WERI-Rb-1 (cell line): ENCODE measurements around the gene TCIRG1.

Source experiments
- DNase-seq: peaks from one replicate; pipeline ENCODE4 v3.0.0-alpha.2; 2020
- H3K27ac ChIP-seq: fragments of 250-450 bp; sonication (Bioruptor Pico); 2 replicates; pipeline ENCODE4 v1.5.1; 2020; ENCODE audit warnings: mild to moderate bottlenecking, moderate library complexity
- H3K27me3 ChIP-seq: fragments of 250-450 bp; sonication (Bioruptor Pico); 2 replicates; pipeline ENCODE4 v1.5.1; 2021; ENCODE audit warnings: mild to moderate bottlenecking, low read depth, moderate library complexity; ENCODE audit not compliant: insufficient read depth, severe bottlenecking
- H3K36me3 ChIP-seq: fragments of 250-450 bp; sonication (Bioruptor Pico); 2 replicates; pipeline ENCODE4 v1.5.1; 2020; ENCODE audit warnings: mild to moderate bottlenecking, moderate library complexity
- H3K4me3 ChIP-seq: 2 replicates; pipeline ENCODE4 v1.5.1; 2011; ENCODE audit warnings: low read depth, mild to moderate bottlenecking, control low read depth, low read length
- H3K9me3 ChIP-seq: fragments of 250-450 bp; sonication (Bioruptor Pico); 2 replicates; pipeline ENCODE4 v1.5.1; 2021; ENCODE audit warnings: mild to moderate bottlenecking, moderate library complexity; ENCODE audit not compliant: severe bottlenecking
- TF ChIP-seq, protein P1 (sequence below): IDR thresholded peaks from 2 replicates; pipeline ENCODE4 v1.5.1; 2011; ENCODE audit warnings: low read depth, mild to moderate bottlenecking, control low read depth, inconsistent platforms, low read length

TCIRG1 gene

DNA sequence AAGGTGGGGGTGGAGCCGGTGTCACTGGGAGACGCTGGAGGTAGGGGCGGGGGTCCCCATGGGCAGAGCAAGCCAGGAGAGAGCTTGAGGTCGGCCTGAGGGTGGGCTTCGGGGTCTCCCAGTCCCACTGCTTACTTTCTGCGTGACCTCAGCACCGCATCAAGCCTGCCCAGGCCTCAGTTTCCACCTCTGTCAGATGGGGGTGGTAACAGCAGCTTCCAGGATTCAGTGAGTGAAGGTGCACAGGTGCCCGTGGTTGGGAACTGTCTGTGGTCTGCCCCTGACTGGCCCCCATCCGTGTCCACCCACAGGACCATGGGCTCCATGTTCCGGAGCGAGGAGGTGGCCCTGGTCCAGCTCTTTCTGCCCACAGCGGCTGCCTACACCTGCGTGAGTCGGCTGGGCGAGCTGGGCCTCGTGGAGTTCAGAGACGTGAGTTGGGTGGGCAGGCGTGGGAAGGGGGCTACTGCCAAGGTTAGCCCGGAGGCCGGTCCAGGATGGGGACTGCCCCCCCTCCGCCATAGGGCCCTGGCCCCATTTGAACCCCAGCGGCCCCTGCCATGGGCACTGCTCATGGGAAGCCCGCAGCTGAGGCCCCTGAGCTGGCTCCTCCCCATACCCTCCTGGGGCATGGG, 2.2 kb downstream of the TCIRG1 start:
- Histone ChIP-seq H3K9me3 (no peaks in the 10 kb centered on the region), H3K27me3 (no peaks in the 10 kb centered on the region), H3K36me3 (no peaks in the 10 kb centered on the region), H3K4me3 (no peak overlapping the region), H3K27ac (peak overlapping the region; percentile 79)
- TF ChIP-seq, protein P1, sequence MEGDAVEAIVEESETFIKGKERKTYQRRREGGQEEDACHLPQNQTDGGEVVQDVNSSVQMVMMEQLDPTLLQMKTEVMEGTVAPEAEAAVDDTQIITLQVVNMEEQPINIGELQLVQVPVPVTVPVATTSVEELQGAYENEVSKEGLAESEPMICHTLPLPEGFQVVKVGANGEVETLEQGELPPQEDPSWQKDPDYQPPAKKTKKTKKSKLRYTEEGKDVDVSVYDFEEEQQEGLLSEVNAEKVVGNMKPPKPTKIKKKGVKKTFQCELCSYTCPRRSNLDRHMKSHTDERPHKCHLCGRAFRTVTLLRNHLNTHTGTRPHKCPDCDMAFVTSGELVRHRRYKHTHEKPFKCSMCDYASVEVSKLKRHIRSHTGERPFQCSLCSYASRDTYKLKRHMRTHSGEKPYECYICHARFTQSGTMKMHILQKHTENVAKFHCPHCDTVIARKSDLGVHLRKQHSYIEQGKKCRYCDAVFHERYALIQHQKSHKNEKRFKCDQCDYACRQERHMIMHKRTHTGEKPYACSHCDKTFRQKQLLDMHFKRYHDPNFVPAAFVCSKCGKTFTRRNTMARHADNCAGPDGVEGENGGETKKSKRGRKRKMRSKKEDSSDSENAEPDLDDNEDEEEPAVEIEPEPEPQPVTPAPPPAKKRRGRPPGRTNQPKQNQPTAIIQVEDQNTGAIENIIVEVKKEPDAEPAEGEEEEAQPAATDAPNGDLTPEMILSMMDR = no peak
- no peak for DNase-seq

DNA sequence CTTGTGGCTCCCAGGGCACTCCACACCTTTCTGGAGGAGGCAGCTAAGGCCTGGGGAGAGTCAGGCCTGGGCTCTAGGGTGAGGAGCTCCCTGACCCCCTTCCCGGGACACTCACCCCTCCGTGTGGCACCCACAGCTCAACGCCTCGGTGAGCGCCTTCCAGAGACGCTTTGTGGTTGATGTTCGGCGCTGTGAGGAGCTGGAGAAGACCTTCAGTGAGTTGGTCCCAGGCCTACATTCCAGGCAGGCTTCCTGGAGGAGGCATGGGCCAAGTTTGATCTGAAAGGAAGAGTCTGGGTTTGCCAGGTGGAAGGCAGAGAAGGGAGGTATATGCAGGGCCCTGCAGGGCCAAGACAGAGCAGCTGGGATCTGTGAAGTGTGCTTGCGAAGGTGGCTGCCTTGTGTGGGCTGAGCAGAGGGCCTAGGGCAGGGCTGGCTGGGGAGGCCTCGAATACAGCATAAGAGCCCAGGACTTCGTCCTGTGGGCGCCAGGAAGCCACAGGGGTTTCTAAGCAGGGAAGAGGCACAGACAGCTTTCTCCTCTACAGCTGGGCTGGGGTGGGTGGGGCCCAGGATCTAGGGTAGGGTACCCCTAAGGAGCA, 2.9 kb downstream of the TCIRG1 start:
- DNase-seq = no peak
- no peaks in the 10 kb centered on the region for H3K27me3 ChIP-seq
- TF ChIP-seq, protein P1 = no peak
- H3K36me3 ChIP-seq = no peaks in the 10 kb centered on the region
- H3K4me3 ChIP-seq = no peak overlapping the region
- H3K9me3 ChIP-seq = no peaks in the 10 kb centered on the region
- no peak overlapping the region; the same call in 1 of the 2 replicates for H3K27ac ChIP-seq

DNA sequence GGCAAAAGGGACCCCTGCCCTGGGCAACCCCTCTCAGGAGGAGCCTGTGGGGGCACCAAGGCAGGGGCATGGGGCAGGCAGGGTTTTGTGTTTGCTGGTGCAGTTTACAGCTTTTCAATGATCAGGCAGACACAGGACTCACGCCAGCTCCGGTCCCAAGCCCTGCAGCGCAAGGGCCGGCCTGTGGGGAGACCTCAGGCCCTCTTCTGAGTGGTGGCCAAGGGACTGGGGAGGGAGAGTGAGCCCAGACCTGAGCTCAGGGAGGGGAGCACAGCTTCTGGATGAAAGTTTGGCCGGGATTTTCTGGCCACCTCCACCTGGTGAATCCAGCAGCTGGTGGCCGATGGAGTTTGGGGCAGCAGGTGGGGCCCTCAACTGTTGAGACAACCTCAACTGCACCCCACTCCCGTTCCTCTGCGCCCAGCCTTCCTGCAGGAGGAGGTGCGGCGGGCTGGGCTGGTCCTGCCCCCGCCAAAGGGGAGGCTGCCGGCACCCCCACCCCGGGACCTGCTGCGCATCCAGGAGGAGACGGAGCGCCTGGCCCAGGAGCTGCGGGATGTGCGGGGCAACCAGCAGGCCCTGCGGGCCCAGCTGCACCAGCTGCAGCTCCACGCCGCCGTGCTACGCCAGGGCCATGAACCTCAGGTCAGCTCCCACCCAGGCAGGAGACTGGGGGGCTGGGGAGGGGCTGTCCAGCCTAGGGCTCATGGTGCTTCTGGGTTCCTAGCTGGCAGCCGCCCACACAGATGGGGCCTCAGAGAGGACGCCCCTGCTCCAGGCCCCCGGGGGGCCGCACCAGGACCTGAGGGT, 3.6 kb downstream of the TCIRG1 start:
- TF ChIP-seq, protein P1 = no peak
- H3K4me3 ChIP-seq = no peak overlapping the region
- H3K27me3 ChIP-seq = no peaks in the 10 kb centered on the region
- H3K9me3 ChIP-seq = no peaks in the 10 kb centered on the region
- no peak overlapping the region for H3K27ac ChIP-seq
- no peak for DNase-seq
- H3K36me3 ChIP-seq = no peaks in the 10 kb centered on the region

DNA sequence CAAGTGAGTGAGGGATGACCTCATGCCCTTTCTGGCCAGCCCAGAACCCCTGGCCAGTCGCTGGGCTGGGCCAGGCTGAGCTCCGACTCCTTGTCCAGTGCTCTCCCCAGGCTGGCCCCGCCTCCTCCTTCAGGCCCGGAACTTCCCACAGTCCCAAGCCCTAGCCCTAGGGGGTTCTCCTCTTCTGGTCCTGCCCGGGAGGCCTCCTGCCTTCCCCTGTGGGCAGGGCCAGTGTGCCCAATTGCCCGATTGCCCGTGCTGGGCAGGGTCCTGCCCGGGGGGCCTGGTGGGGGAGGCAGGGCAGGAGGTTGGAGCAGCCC, 4.2 kb downstream of the TCIRG1 start:
- H3K4me3 ChIP-seq = no peak overlapping the region
- TF ChIP-seq, protein P1 = no peak
- no peaks in the 10 kb centered on the region for H3K9me3 ChIP-seq
- peak overlapping the region; percentile 22 for H3K27ac ChIP-seq
- no peaks in the 10 kb centered on the region for H3K27me3 ChIP-seq
- DNase-seq = no peak
- H3K36me3 ChIP-seq = no peaks in the 10 kb centered on the region

DNA sequence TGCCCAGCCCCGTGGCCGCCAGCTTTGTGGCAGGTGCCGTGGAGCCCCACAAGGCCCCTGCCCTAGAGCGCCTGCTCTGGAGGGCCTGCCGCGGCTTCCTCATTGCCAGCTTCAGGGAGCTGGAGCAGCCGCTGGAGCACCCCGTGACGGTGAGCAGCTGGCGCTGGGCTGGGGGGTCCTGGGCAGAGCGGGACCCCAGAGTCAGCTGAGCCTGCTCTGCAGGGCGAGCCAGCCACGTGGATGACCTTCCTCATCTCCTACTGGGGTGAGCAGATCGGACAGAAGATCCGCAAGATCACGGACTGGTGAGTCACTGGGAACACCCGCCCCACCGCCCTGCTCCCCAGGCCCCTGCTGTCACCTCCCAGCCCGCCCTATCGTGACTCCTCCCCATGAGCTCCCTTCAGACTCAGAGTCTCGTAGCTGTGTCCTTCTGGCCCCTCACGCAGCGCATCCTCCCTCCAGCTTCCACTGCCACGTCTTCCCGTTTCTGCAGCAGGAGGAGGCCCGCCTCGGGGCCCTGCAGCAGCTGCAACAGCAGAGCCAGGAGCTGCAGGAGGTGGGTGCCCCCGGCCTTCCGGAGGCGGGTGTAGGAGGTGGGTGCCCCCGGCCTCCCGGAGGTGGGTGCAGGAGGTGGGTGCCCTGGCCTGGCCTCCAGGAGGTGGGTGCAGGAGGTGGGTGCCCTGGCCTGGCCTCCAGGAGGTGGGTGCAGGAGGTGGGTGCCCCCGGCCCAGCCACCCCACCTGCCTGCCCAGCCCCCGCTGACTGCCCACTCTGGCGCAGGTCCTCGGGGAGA, 4.7 kb downstream of the TCIRG1 start:
- Histone ChIP-seq H3K9me3 (no peaks in the 10 kb centered on the region), H3K4me3 (no peak overlapping the region), H3K27me3 (no peaks in the 10 kb centered on the region), H3K36me3 (no peaks in the 10 kb centered on the region), H3K27ac (peak overlapping the region; percentile 22)
- TF ChIP-seq, protein P1 = no peak
- DNase-seq = peak; percentile 59
